Measurements from ENCODE around the gene ENOX1. TPM values are rescaled to one million over a fixed set of nuclear protein-coding genes. Genes with fewer than 3 reads are reported as not detected.

The ENOX1 gene
- total RNA-seq, 1 experiment from 2014 or later: 0.26 TPM

DNA sequence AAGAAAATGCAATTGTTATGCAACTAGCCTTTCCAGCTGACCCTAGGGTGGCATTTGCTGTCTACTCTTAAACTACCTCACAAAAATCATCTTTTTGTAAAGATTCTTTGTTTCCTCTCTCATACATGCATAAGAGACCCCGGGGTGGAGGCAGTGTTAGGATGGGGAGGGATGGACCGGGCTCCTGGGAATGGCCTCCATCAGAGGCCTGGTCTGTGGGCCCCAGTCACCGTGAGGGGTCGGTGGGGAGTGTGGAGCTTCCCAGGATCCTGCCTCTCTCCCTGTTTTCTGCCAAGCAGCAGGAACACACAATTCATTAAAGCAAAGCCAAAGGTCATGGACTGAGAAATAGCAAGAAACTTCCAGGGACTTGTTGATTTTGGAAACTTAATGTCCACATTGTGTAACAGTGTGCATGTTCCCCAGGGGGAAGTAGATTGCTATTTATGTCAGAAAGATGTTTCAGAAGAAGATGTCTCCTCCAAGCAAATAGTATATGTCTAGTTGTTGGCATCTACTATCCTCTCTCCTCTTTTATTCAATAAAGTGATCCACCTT, 241.4 kb downstream of the ENOX1 start (continued):
- TF ChIP-seq, protein P1, sequence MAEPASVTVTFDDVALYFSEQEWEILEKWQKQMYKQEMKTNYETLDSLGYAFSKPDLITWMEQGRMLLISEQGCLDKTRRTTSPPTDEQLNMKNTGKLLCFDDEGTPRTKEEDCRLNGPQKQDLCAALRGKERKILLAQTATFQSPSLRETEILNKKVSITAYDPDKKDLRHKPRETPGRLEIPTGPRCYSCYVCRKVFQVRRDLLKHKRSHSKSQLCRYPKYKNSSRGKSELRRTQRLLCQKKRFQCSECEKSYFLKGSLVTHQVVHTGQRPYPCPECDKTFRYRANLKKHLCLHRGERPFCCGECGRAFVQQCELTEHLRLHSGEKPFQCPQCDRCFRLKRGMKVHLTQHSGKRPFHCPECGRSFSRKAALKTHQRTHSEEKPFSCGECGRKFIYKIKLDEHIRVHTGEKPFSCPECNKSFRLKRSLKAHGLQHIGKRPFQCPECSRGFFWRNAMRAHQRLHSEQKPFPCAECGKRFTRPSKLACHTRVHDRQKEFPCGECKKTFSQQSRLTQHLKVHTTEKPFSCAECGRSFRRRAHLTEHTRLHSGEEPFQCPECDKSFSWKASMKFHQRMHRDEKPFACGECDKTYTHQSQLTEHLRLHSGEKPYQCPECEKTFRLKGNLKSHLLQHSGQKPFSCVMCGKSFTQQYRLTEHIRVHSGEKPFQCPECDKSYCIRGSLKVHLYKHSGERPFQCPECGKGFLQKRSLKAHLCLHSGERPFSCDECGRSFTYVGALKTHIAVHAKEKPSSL (CRISPR knock-in tag; conservative IDR thresholded peaks at IDR 0.05): no peak
- TF ChIP-seq TEAD1 (CRISPR knock-in tag; IDR thresholded peaks at IDR 0.05) (no peak), ZNF423 (CRISPR knock-in tag; IDR thresholded peaks at IDR 0.05) (no peak)
- TF ChIP-seq, protein P2, sequence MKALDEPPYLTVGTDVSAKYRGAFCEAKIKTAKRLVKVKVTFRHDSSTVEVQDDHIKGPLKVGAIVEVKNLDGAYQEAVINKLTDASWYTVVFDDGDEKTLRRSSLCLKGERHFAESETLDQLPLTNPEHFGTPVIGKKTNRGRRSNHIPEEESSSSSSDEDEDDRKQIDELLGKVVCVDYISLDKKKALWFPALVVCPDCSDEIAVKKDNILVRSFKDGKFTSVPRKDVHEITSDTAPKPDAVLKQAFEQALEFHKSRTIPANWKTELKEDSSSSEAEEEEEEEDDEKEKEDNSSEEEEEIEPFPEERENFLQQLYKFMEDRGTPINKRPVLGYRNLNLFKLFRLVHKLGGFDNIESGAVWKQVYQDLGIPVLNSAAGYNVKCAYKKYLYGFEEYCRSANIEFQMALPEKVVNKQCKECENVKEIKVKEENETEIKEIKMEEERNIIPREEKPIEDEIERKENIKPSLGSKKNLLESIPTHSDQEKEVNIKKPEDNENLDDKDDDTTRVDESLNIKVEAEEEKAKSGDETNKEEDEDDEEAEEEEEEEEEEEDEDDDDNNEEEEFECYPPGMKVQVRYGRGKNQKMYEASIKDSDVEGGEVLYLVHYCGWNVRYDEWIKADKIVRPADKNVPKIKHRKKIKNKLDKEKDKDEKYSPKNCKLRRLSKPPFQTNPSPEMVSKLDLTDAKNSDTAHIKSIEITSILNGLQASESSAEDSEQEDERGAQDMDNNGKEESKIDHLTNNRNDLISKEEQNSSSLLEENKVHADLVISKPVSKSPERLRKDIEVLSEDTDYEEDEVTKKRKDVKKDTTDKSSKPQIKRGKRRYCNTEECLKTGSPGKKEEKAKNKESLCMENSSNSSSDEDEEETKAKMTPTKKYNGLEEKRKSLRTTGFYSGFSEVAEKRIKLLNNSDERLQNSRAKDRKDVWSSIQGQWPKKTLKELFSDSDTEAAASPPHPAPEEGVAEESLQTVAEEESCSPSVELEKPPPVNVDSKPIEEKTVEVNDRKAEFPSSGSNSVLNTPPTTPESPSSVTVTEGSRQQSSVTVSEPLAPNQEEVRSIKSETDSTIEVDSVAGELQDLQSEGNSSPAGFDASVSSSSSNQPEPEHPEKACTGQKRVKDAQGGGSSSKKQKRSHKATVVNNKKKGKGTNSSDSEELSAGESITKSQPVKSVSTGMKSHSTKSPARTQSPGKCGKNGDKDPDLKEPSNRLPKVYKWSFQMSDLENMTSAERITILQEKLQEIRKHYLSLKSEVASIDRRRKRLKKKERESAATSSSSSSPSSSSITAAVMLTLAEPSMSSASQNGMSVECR (CRISPR knock-in tag; IDR thresholded peaks at IDR 0.05; ENCODE audit: borderline replicate concordance): no peak
- TF ChIP-seq, protein P3, sequence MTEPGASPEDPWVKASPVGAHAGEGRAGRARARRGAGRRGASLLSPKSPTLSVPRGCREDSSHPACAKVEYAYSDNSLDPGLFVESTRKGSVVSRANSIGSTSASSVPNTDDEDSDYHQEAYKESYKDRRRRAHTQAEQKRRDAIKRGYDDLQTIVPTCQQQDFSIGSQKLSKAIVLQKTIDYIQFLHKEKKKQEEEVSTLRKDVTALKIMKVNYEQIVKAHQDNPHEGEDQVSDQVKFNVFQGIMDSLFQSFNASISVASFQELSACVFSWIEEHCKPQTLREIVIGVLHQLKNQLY (CRISPR knock-in tag; IDR thresholded peaks at IDR 0.05): no peak

DNA sequence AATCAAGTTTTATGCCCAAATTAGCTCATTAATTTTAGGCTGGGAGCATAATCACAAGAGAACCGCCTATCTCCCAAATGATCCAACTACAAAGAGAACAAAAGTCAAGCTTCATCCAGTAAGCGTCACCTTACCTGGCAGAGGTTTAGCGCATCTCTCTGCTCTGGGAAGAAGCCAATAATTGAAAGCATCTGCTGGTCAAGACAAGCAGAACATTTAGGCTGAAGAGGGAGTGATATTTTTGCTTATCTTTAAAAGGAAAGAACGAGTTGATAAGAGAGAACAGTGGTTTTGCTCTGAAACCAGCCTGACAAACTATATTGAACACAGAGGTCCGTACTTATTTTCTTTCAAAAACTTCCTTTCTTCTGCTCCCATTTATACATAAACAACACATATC, 242.1 kb downstream of the ENOX1 start:
- CTCF ChIA-PET: no interaction called here
- TF ChIP-seq GABPB1 (CRISPR knock-in tag; IDR thresholded peaks at IDR 0.05) (no peak), RORB (CRISPR knock-in tag; IDR thresholded peaks at IDR 0.05) (no peak)
- H3K9me3 Mint-ChIP-seq: no peaks in the 10 kb centered on the region
- no peak overlapping the region for H3K27ac Mint-ChIP-seq
- ATAC-seq (no peak), DNase-seq (ENCODE audit: low spot score) (no peak)
- POLR2A ChIA-PET: no interaction called here
- H3K36me3 Mint-ChIP-seq: no peaks in the 10 kb centered on the region
- no peaks in the 10 kb centered on the region for H3K27me3 Mint-ChIP-seq (ENCODE audit: low read depth)
- no peak overlapping the region for H3K4me3 Mint-ChIP-seq
- no peaks in the 10 kb centered on the region for H3K4me1 Mint-ChIP-seq

DNA sequence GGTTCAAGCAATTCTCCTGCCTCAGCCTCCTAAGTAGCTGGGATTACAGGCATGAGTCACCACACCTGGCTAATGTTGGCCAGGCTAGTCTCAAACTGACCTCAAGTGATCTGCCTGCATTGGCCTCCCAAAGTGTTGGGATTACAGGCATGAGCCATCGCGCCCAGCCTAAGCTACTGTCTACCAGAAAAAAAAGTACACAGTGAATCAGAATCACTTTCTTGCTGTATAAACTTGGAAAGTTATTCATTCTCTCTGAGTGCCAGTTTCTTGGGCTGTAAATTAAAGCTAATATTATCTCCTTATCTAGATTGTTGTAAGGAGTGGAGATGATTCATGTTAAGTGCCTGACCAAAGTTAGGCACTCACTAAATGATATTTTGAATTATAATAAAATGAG, 242.8 kb downstream of the ENOX1 start:
- no peak for ATAC-seq
- Mint-ChIP-seq H3K9me3 (peaks cover 2% of the 10 kb centered on the region; the same call in 1 of the 2 replicates), H3K4me1 (no peaks in the 10 kb centered on the region), H3K36me3 (no peaks in the 10 kb centered on the region), H3K4me3 (no peak overlapping the region), H3K27me3 (ENCODE audit: low read depth) (no peaks in the 10 kb centered on the region), H3K27ac (no peak overlapping the region)
- POLR2A ChIA-PET: no interaction called here
- TF ChIP-seq, protein P4, sequence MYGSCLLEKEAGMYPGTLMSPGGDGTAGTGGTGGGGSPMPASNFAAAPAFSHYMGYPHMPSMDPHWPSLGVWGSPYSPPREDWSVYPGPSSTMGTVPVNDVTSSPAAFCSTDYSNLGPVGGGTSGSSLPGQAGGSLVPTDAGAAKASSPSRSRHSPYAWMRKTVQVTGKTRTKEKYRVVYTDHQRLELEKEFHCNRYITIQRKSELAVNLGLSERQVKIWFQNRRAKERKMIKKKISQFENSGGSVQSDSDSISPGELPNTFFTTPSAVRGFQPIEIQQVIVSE (CRISPR knock-in tag; IDR thresholded peaks at IDR 0.05; ENCODE audit: borderline replicate concordance): no peak
- no peak for TF ChIP-seq ETV6 (CRISPR knock-in tag; IDR thresholded peaks at IDR 0.05)
- TF ChIP-seq FOXJ3 (CRISPR knock-in tag; IDR thresholded peaks at IDR 0.05; ENCODE audit: borderline replicate concordance): no peak
- no peak for TF ChIP-seq GRHL2 (CRISPR knock-in tag; IDR thresholded peaks at IDR 0.05; ENCODE audit: insufficient replicate concordance, severe bottlenecking)
- no peak for TF ChIP-seq JUN (CRISPR knock-in tag; IDR thresholded peaks at IDR 0.05)
- no peak for TF ChIP-seq NR1H2 (CRISPR knock-in tag; IDR thresholded peaks at IDR 0.05)
- TF ChIP-seq, protein P5, sequence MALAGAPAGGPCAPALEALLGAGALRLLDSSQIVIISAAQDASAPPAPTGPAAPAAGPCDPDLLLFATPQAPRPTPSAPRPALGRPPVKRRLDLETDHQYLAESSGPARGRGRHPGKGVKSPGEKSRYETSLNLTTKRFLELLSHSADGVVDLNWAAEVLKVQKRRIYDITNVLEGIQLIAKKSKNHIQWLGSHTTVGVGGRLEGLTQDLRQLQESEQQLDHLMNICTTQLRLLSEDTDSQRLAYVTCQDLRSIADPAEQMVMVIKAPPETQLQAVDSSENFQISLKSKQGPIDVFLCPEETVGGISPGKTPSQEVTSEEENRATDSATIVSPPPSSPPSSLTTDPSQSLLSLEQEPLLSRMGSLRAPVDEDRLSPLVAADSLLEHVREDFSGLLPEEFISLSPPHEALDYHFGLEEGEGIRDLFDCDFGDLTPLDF (CRISPR knock-in tag; IDR thresholded peaks at IDR 0.05): no peak
- no peak for TF ChIP-seq CBFB (CRISPR knock-in tag; IDR thresholded peaks at IDR 0.05; ENCODE audit: low read depth)
- TF ChIP-seq JAZF1 (CRISPR knock-in tag; IDR thresholded peaks at IDR 0.05): no peak
- TF ChIP-seq NR2C2 (CRISPR knock-in tag; IDR thresholded peaks at IDR 0.05): no peak
- no peak for TF ChIP-seq TEAD4 (CRISPR knock-in tag; IDR thresholded peaks at IDR 0.05)
- no peak for TF ChIP-seq ESRRA (CRISPR knock-in tag; IDR thresholded peaks at IDR 0.05; ENCODE audit: borderline replicate concordance)
- TF ChIP-seq, protein P6, sequence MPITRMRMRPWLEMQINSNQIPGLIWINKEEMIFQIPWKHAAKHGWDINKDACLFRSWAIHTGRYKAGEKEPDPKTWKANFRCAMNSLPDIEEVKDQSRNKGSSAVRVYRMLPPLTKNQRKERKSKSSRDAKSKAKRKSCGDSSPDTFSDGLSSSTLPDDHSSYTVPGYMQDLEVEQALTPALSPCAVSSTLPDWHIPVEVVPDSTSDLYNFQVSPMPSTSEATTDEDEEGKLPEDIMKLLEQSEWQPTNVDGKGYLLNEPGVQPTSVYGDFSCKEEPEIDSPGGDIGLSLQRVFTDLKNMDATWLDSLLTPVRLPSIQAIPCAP (CRISPR knock-in tag; IDR thresholded peaks at IDR 0.05): no peak
- no peak for TF ChIP-seq TEAD1 (CRISPR knock-in tag; IDR thresholded peaks at IDR 0.05)
- TF ChIP-seq EMX1 (CRISPR knock-in tag; IDR thresholded peaks at IDR 0.05): no peak
- TF ChIP-seq, protein P7, sequence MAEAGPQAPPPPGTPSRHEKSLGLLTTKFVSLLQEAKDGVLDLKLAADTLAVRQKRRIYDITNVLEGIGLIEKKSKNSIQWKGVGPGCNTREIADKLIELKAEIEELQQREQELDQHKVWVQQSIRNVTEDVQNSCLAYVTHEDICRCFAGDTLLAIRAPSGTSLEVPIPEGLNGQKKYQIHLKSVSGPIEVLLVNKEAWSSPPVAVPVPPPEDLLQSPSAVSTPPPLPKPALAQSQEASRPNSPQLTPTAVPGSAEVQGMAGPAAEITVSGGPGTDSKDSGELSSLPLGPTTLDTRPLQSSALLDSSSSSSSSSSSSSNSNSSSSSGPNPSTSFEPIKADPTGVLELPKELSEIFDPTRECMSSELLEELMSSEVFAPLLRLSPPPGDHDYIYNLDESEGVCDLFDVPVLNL (CRISPR knock-in tag; IDR thresholded peaks at IDR 0.05; ENCODE audit: borderline replicate concordance, low read depth): no peak
- TF ChIP-seq CREM (CRISPR knock-in tag; IDR thresholded peaks at IDR 0.05): no peak
- no peak for DNase-seq (ENCODE audit: low spot score)
- CTCF ChIA-PET: no interaction called here
